Tibial nerve (tissue), 4 donors: ENCODE data around the gene TAAR6.

Experiments
- CTCF ChIP-seq, 5 experiments: fragments of 200-600 bp in 3 of 5; fragments of 450-650 bp in 2 of 5; sonication (generic) in 3 of 5; IDR thresholded peaks; one replicate each; pipeline ENCODE4 v1.5.1; 2016 to 2019; ENCODE audit warnings: antibody characterized with exemption in 5 of 5, mild to moderate bottlenecking in 3 of 5, moderate library complexity in 2 of 5
- EP300 ChIP-seq, 2 donors: sonication (generic); formaldehyde crosslinking; IDR thresholded peaks; one replicate each; pipeline ENCODE4 v1.6.1; 2017; ENCODE audit warnings: antibody characterized with exemption in 2 of 2, mild to moderate bottlenecking in 1 of 2
- POLR2A ChIP-seq, 2 donors: fragments of 450-650 bp; IDR thresholded peaks; one replicate each; pipeline ENCODE4 v1.6.1; 2017; ENCODE audit warnings: antibody characterized with exemption in 2 of 2, mild to moderate bottlenecking in 2 of 2, moderate library complexity in 2 of 2

DNA sequence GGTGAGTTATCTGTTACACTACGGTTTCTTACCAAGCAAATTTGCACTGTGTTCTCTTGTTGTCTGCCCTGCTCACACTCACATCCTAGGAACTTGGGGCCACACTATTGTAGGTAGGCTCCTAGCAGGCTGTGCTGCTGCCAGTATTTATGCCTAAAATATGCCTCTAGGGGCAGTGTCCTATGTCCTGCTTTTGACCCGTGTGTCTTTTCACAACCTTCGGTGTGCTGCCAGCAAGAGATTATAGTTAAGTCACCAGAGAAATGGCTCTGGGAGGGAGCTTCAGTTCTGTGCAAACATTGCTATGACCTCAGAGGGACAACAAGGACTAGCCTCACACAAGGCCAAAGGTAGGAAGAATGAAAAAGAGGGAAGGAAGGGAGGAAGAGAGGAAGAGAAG lies 28.4 kb downstream of the TAAR6 start:
- no peak for TF ChIP-seq EP300 (IDR thresholded peaks at IDR 0.05)
- no peak for TF ChIP-seq POLR2A (IDR thresholded peaks at IDR 0.05)
- TF ChIP-seq CTCF (IDR thresholded peaks at IDR 0.05), result no peak
